Renal cortex interstitium (tissue), 11 donors: ENCODE measurements around the gene STK17B. TPM values are rescaled to one million over a fixed set of nuclear protein-coding genes. Genes with fewer than 3 reads are reported as not detected.
A peak's percentile ranks its signal among the peaks of the same experiment; 100 is the strongest.

ENCODE experiments used
- DNase-seq, 11 donors: peaks; one replicate each; pipeline ENCODE4 v3.0.0-alpha.2; 2013; ENCODE audit warnings: low read depth in 9 of 11, low spot score in 4 of 11; ENCODE audit errors: extremely low read depth in 1 of 11
- polyA plus RNA-seq, 3 donors: library from polyadenylated mRNA; unstranded; fragments of 120-200 nt; gene quantifications; one replicate each; pipeline ENCODE4 v1.2.1, GENCODE V29; 2013; ENCODE audit not compliant: insufficient read length in 3 of 3

STK17B gene
- polyA plus RNA-seq, 3 donors = 9.2 to 15.0 (median 10.9) TPM

- peak in 1 of 11 donors; percentile 3 for DNase-seq
Measured at GRCh38 chr2:196131949-196132925, 39.1 kb downstream of the STK17B start.

GRCh38 chr2:196131384-196131937, 39.9 kb downstream of the STK17B start:
- no peak for DNase-seq

- no peak for DNase-seq
Measured at GRCh38 chr2:196130039-196130825, 41.1 kb downstream of the STK17B start.

GRCh38 chr2:196128749-196129148, 42.6 kb downstream of the STK17B start:
- no peak for DNase-seq

- DNase-seq = no peak
Measured at GRCh38 chr2:196125596-196125995, 45.8 kb downstream of the STK17B start.

GRCh38 chr2:196123679-196124373, 47.6 kb downstream of the STK17B start:
- DNase-seq = no peak

GRCh38 chr2:196119926-196120325, 51.5 kb downstream of the STK17B start:
- DNase-seq = no peak

GRCh38 chr2:196117214-196117705, 54.1 kb downstream of the STK17B start:
- no peak for DNase-seq

GRCh38 chr2:196113061-196113974, 58.1 kb downstream of the STK17B start:
- peak in 2 of 11 donors; percentile 15 to 20 for DNase-seq

GRCh38 chr2:196112418-196113034, 58.9 kb downstream of the STK17B start:
- DNase-seq = peak in 4 of 11 donors; percentile 23 to 57 (median 34)

- DNase-seq = no peak
Measured at GRCh38 chr2:196108604-196109003, 62.8 kb downstream of the STK17B start.

- DNase-seq = no peak
Measured at GRCh38 chr2:196105951-196106350, 65.4 kb downstream of the STK17B start.

- no peak for DNase-seq
Measured at GRCh38 chr2:196104066-196104465, 67.3 kb downstream of the STK17B start.

GRCh38 chr2:196103626-196104025, 67.8 kb downstream of the STK17B start:
- no peak for DNase-seq

GRCh38 chr2:196101325-196101991, 69.9 kb downstream of the STK17B start:
- no peak for DNase-seq

GRCh38 chr2:196099916-196100315, 71.5 kb downstream of the STK17B start:
- no peak for DNase-seq
